MM.1S (cell line): ENCODE measurements around the gene TBKBP1.

ENCODE experiments used
- EZH2 ChIP-seq: fragments of 300-600 bp; sonication (generic); optimal IDR thresholded peaks from 2 replicates; pipeline ENCODE3; 2017; ENCODE audit warnings: low read depth, mild to moderate bottlenecking, antibody characterized with exemption, low read length, mixed read lengths
- TF ChIP-seq, protein P1 (sequence below): fragments of 300-600 bp; sonication (generic); IDR thresholded peaks from 2 replicates; pipeline ENCODE4 v1.5.1; 2016; ENCODE audit warnings: antibody characterized with exemption, low read length, mixed read lengths

DNA sequence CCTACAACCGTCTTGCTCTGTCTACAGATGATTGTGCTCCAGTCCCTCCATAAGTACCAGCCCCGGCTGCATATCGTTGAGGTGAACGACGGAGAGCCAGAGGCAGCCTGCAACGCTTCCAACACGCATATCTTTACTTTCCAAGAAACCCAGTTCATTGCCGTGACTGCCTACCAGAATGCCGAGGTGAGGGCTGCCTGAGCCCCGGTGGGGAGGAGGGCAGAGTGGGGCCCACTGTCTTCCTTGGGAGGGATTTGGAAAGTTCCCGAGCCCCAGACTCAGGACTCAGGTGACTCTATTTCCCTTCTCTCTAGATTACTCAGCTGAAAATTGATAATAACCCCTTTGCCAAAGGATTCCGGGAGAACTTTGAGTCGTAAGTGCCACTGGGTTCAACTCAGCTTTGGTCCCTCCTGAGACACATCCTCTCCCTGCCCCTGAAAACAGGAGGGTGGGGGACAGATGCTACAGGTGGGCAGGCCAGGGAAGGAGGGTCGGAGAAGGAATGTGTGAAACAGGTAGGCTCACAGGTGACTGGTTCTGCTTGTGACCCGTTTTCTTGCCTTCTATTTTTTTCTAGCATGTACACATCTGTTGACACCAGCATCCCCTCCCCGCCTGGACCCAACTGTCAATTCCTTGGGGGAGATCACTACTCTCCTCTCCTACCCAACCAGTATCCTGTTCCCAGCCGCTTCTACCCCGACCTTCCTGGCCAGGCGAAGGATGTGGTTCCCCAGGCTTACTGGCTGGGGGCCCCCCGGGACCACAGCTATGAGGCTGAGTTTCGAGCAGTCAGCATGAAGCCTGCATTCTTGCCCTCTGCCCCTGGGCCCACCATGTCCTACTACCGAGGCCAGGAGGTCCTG is 50.4 kb downstream of the TBKBP1 start:
- TF ChIP-seq, protein P1, sequence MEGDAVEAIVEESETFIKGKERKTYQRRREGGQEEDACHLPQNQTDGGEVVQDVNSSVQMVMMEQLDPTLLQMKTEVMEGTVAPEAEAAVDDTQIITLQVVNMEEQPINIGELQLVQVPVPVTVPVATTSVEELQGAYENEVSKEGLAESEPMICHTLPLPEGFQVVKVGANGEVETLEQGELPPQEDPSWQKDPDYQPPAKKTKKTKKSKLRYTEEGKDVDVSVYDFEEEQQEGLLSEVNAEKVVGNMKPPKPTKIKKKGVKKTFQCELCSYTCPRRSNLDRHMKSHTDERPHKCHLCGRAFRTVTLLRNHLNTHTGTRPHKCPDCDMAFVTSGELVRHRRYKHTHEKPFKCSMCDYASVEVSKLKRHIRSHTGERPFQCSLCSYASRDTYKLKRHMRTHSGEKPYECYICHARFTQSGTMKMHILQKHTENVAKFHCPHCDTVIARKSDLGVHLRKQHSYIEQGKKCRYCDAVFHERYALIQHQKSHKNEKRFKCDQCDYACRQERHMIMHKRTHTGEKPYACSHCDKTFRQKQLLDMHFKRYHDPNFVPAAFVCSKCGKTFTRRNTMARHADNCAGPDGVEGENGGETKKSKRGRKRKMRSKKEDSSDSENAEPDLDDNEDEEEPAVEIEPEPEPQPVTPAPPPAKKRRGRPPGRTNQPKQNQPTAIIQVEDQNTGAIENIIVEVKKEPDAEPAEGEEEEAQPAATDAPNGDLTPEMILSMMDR, result no peak
- TF ChIP-seq EZH2, result no peak
